ENCODE data around the gene CPNE5. TPM values are rescaled to one million over a fixed set of nuclear protein-coding genes. Genes with fewer than 3 reads are reported as not detected.

Gene CPNE5
- polyA plus RNA-seq, 1 of the 3 experiments (the other 2 are of a cell fraction) = 0.30 TPM

GRCh38 chr6:36703982-36704381, 135.3 kb downstream of the CPNE5 start:
- Histone ChIP-seq H3K9me3 (no peaks in the 10 kb centered on the region), H3K4me1 (ENCODE audit: control insufficient read depth in 1 of 2, insufficient read depth in 2 of 2, low read depth in 1 of 2, low read length in 1 of 2) (no peaks in the 10 kb centered on the region; a peak in 1 of 4 replicates), H2AFZ (ENCODE audit: low read depth) (no peak overlapping the region), H3K27ac (ENCODE audit: low read depth in 2 of 2, low read length in 1 of 2) (no peak overlapping the region), H3K36me3 (replicated peaks in 1 of 2; ENCODE audit: control insufficient read depth in 1 of 2, insufficient read depth in 2 of 2, low read length in 1 of 2) (no peaks in the 10 kb centered on the region), H3F3A (replicated peaks; ENCODE audit: insufficient read depth) (no peaks in the 10 kb centered on the region), H3K9ac (no peak overlapping the region), H3K4me3 (ENCODE audit: low read depth in 2 of 2, low read length in 1 of 2) (no peak overlapping the region), H4K20me1 (ENCODE audit: insufficient read depth) (no peaks in the 10 kb centered on the region), H3K9me2 (no peaks in the 10 kb centered on the region), H3K27me3 (ENCODE audit: insufficient read depth) (no peaks in the 10 kb centered on the region), H3K4me2 (no peak overlapping the region), H3K79me2 (ENCODE audit: insufficient read depth) (no peaks in the 10 kb centered on the region)
- CTCF ChIA-PET = interaction anchor here (0.6 to 2.7 kb wide), 4 partner anchors 24 to 89 kb away, joined by 3 to 6 read pairs (median 4); no protein-coding TSS in a partner anchor
- TF ChIP-seq NFIC (IDR thresholded peaks at IDR 0.05; ENCODE audit: borderline replicate concordance) (no peak), MEF2A (IDR thresholded peaks at IDR 0.05; ENCODE audit: borderline replicate concordance, low read depth) (no peak), REST (IDR thresholded peaks at IDR 0.05; ENCODE audit: low read depth, low read length) (no peak), TAF1 (IDR thresholded peaks at IDR 0.05; ENCODE audit: borderline replicate concordance, low read depth, low read length) (no peak), USF1 (IDR thresholded peaks at IDR 0.05; ENCODE audit: borderline replicate concordance, low read depth) (no peak), EP300 (IDR thresholded peaks at IDR 0.05; ENCODE audit: borderline replicate concordance in 1 of 2, low read depth in 1 of 2, low read length in 1 of 2) (no peak), NRF1 (IDR thresholded peaks at IDR 0.05; ENCODE audit: low read depth, low read length) (no peak), RAD21 (IDR thresholded peaks at IDR 0.05; ENCODE audit: low read length) (no peak), YY1 (IDR thresholded peaks at IDR 0.05; ENCODE audit: low read depth) (no peak)
- TF ChIP-seq, protein P1, sequence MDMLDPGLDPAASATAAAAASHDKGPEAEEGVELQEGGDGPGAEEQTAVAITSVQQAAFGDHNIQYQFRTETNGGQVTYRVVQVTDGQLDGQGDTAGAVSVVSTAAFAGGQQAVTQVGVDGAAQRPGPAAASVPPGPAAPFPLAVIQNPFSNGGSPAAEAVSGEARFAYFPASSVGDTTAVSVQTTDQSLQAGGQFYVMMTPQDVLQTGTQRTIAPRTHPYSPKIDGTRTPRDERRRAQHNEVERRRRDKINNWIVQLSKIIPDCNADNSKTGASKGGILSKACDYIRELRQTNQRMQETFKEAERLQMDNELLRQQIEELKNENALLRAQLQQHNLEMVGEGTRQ (IDR thresholded peaks at IDR 0.05; ENCODE audit: borderline replicate concordance, low read depth, low read length) = no peak
- no peak for DNase-seq
- WGBS (ENCODE audit: low lambda C conversion rate) = 92% methylated on average over 16 of the region's 18 CpGs
- POLR2A ChIA-PET = no interaction called here

DNA sequence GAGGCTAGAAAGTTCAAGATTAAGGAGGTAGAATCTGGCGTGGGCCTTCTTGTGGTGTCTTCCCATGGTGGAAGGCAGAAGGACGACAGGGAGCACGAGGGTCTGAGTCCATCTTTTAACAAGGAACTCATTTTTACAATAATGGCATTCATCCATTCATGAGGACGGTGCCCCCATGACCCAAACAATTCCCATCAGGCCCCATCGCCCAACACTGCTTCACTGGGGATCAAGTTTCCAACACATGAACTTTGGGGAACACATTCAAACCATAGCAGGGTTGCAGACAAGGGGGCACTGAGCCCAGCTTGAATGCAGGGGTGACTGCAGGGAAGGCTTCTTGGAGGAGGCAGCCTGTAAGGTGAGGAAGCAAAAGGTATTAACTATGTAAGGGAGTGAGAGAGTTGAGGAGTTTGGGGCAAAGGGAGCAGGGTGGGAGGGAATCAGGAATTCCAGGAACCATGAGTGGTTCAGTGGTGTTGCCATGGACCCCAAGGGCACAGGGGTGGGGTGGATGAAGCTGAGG, 136.1 kb downstream of the CPNE5 start:
- Histone ChIP-seq H3K4me3 (ENCODE audit: low read depth in 2 of 2, low read length in 1 of 2) (no peak overlapping the region), H3K27me3 (ENCODE audit: insufficient read depth) (no peaks in the 10 kb centered on the region), H3F3A (replicated peaks; ENCODE audit: insufficient read depth) (no peaks in the 10 kb centered on the region), H3K9me3 (no peaks in the 10 kb centered on the region), H3K4me2 (no peak overlapping the region), H3K79me2 (ENCODE audit: insufficient read depth) (no peaks in the 10 kb centered on the region), H4K20me1 (ENCODE audit: insufficient read depth) (no peaks in the 10 kb centered on the region), H3K36me3 (replicated peaks in 1 of 2; ENCODE audit: control insufficient read depth in 1 of 2, insufficient read depth in 2 of 2, low read length in 1 of 2) (no peaks in the 10 kb centered on the region), H3K27ac (ENCODE audit: low read depth in 2 of 2, low read length in 1 of 2) (no peak overlapping the region), H3K4me1 (ENCODE audit: control insufficient read depth in 1 of 2, insufficient read depth in 2 of 2, low read depth in 1 of 2, low read length in 1 of 2) (no peaks in the 10 kb centered on the region; a peak in 1 of 4 replicates), H3K9ac (no peak overlapping the region), H2AFZ (ENCODE audit: low read depth) (no peak overlapping the region), H3K9me2 (no peaks in the 10 kb centered on the region)
- ChIA-PET POLR2A (no interaction called here), CTCF (interaction anchor here (0.6 to 2.7 kb wide), 5 partner anchors 11 to 88 kb away, joined by 3 to 6 read pairs (median 3); no protein-coding TSS in a partner anchor)
- no peak for TF ChIP-seq RCOR1 (IDR thresholded peaks at IDR 0.05; ENCODE audit: low read length)
- no peak for TF ChIP-seq IRF3 (IDR thresholded peaks at IDR 0.05; ENCODE audit: low read depth, low read length)
- TF ChIP-seq TCF12 (IDR thresholded peaks at IDR 0.05) = no peak
- no peak for TF ChIP-seq NFIC (IDR thresholded peaks at IDR 0.05; ENCODE audit: borderline replicate concordance)
- TF ChIP-seq CHD2 (IDR thresholded peaks at IDR 0.05; ENCODE audit: low read length, partially characterized antibody) = no peak
- TF ChIP-seq, protein P1 (IDR thresholded peaks at IDR 0.05; ENCODE audit: borderline replicate concordance, low read depth, low read length) = no peak
- no peak for TF ChIP-seq USF1 (IDR thresholded peaks at IDR 0.05; ENCODE audit: borderline replicate concordance, low read depth)
- TF ChIP-seq EZH2phosphoT487 (IDR thresholded peaks at IDR 0.05; ENCODE audit: borderline replicate concordance, low read depth) = no peak
- no peak for TF ChIP-seq RAD21 (IDR thresholded peaks at IDR 0.05; ENCODE audit: low read length)
- no peak for DNase-seq
- WGBS (ENCODE audit: low lambda C conversion rate) = 68% methylated on average over 5 of the region's 5 CpGs
